Stimulated activated CD4-positive, alpha-beta T cell treated with anti-CD3 and anti-CD28 coated beads, Interleukin-4, amount 100 ng/mL, for 1 hour (primary cell): ENCODE measurements around the gene EXOC8.

ENCODE experiments used
- DNase-seq: peaks from one replicate; pipeline ENCODE4 v3.0.0-alpha.2; 2020

EXOC8 gene, protein sequence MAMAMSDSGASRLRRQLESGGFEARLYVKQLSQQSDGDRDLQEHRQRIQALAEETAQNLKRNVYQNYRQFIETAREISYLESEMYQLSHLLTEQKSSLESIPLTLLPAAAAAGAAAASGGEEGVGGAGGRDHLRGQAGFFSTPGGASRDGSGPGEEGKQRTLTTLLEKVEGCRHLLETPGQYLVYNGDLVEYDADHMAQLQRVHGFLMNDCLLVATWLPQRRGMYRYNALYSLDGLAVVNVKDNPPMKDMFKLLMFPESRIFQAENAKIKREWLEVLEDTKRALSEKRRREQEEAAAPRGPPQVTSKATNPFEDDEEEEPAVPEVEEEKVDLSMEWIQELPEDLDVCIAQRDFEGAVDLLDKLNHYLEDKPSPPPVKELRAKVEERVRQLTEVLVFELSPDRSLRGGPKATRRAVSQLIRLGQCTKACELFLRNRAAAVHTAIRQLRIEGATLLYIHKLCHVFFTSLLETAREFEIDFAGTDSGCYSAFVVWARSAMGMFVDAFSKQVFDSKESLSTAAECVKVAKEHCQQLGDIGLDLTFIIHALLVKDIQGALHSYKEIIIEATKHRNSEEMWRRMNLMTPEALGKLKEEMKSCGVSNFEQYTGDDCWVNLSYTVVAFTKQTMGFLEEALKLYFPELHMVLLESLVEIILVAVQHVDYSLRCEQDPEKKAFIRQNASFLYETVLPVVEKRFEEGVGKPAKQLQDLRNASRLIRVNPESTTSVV

DNA sequence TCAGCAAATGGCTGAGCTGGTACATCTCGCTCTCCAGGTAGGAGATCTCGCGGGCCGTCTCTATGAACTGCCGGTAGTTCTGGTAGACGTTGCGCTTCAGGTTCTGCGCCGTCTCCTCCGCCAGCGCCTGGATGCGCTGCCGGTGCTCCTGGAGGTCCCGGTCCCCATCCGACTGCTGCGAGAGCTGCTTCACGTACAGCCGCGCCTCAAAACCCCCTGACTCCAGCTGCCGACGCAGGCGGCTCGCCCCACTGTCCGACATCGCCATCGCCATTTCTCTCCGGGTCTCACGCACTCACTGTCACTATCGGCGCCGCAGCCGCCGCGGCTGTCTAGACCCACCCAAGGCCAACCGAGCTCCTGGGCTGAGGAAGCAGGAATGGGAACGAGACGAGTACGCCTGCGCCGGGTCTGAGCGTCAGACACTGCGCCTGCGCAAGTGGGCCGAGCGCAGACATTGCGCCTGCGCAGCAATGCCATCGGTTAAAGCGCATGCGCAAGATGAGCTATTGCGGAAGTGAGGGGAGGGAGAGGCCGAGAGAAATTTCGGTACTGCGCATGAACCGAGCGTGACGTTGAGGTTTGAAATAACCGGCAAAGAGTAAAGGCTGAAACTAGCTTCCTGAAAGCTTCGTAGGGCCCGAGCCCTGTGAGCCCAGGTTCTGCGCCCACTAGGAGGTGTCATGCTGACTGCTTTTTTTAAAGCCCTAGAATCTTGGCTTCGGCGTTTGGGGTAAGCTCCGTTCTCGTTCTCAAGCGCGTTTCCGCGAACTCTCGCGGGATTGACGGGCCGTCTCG is at the start of gene EXOC8:
TSS of gene EXOC8 (minus strand) at position 381 of the 798 bp plus-strand sequence. CDS start at position 274, 107 bp downstream.
- peak; percentile 95 for DNase-seq

DNA sequence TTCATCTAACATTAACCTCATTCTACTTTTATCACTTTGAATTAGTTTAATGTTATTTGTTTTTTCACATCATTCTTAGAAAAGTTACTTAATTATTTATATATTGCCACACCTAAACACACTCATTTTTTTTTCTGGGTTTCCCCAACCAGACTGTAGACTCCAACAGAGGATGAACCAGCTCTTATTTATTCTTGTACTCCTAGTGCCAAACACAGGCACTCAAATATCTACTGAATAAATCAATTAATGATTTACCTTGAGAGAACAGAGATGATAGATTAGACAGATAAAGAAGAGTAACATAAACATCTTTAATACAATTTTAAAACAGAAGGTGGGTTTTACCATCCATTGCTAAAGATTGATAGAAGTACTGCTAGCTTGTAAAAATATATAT is 48.8 kb upstream of the EXOC8 start:
- DNase-seq = no peak

DNA sequence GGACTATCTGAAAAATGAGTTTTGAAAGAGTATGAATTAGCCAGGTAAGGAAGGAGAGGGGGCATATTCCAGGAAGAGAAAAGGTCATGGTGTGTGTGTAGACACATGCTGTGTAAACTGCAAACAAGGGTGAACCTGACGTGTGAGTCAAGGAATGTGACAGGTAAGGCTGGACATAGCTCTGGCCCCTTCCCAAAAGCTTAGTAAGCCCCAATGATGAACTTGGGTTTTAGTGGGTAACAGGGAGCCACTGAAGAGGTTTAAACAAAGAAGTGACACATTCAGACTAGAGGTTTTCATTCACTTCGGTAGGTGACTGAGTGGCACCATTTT is 47.7 kb upstream of the EXOC8 start:
- no peak for DNase-seq

DNA sequence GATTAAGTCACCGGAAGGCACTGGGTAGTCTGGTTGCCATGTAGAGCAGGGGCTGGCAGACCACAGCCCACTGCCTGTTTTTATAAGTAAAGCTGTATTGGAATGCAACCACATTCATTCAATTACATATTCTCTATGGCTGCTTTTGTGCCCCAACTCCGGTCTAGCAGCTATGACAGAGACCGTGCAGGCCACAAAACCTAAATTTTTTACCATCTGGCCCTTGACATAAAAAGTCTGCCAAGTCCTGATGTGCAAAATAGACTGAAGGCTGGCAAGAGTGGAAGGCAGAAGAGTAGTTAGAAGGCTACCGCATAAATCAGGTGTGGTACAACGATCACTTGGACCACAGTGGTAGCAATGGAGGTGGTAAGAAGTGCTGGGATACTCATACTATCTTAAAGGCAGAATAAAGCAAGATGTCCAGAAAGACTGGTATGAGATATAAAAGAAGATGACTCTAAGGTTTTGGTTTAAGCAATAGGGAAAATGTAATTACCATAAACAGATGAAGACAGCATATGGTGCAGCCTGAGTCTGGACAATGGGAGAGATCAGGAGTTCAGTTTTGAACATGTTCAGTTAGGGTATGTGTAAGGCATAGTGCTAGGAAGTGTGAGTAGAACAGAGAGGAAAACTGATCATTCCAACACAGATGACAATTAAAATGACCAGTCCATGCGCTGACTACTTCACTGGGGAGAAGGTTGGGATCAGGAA is 47.2 kb upstream of the EXOC8 start:
- DNase-seq = no peak

DNA sequence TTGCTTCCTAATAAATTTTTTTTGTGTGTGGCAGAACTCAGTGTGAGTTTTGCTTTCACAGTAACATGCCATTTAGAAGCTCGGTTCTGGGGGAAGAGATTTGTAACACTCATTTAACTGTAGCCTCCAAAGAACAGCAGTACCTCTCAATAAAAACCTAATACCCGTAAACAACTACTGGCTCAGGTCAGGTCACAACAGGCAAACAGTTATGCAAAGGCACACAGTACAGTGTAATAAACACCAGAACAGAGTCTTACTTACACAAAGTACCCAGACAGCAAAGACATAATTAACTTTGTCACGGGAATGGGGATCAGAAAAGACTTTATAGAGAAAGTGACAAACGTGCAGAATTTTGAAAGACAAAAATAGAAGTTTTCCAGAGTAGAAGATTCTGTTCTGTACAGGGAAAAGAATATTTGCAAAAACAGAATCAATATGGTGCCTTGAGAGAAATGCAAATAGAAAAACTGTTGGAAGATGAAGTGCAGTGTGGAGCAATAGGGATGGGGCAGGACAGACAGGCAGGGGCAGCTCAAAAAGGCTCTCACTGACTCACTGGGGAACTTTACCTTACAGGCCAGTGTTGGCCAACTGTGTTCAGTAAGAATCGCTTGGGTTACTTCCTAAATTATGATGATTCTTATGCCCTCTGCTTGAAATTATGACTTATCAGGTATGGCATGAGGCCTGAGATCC is 45.7 kb upstream of the EXOC8 start:
- no peak for DNase-seq

DNA sequence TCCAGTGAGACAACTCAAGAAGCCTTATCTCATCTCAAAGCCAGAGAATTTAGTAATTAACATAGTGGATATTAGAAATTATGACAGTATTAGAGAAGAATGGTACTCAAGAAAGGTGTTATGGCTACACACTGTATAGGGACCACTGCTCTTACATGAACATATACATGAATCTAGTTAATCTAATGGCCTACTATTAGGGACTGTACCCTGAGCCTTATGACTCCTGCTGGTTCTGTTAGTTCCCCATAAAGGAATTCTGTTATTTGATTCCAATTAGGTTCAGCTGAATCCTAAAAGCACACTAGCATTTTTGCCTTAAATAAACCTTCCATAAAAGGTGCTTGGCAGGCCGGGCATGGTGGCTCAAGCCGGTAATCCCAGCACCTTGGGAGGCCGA is 44.8 kb upstream of the EXOC8 start:
- no peak for DNase-seq

DNA sequence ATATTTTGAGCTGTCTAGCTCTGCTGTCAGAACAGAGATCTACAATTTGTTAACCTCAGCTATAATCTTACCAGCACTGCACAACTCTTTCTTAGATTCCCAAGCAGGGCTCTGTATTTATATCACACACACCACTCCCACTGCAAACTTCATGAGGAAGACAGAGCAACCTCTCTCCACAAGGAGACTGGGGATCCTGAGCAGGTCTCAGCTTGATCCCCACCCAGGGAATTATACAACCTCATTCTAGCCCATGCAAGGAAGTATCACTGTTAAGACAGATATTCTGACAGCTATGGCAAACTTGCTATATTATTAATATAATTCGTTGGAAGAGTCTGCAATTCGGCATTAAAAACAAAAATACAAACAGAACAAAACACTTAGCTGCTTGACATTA is 44.1 kb upstream of the EXOC8 start:
- no peak for DNase-seq

DNA sequence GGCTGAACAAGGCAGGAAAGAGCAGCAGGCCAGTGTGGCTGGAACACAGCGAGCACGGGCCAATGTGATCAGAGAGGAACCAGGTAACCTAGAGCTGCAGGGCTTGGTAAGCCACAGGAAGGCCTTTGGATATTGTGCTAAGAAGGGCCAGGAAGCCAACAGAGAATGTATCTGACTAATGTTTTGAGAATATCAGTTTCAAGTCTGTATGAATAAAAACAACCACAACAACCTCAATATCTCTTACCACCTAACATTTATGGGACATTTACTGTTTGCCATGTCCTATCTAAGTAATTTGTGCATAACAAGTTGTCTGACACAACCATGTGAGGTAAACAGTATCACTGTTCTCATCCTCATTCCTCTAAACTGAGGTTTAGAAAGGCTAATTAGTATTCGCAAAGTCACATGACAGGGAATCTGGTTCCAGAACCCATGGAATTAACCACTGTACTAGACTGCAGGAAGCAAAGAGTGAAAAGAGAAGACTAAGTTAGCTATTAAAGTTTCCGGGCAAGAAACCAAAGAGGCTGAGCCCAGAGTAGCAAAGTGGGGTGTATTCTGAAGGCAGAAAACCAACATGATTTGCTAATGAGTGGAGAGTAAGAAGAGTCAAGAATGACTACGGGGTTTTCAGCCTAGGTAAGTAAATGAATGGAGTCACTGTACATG is 39.4 kb upstream of the EXOC8 start:
- DNase-seq = no peak

DNA sequence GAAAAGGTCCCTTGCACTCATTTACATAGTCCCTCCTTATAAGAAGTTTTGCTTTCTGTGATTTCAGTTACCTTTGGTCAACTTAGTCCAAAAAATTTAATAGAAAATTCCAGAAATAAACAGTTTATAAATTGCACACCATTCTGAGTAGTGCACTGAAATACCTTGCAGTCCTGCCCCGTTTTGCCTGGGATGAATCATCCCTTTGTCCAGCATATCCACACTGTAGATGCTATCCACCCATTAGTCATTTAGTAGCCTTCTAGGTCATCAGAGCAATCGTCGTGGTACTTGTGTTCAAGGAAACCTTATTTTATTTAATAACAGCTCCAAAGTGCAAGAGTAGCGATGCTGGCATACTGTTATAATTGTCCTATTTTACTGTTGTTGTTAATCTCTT is 38.4 kb upstream of the EXOC8 start:
- DNase-seq = no peak

DNA sequence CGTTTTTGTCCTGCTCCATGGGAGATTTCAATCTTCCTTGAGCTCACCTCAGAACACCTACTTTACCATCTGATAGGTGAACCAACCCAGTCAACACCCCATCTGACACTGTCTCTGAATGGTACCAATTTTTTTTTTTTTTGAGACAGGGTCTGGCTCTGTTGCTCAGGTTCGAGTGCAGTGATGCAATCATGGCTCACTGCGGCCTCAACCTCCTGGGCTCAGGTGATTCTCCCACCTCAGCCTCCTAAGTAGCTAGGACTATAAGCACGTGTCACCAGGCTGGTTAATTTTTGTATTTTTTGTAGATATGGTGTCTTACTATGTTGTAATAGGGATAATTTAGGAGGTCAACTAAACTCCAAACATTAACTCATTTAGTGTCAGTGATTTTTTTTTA is 36.7 kb upstream of the EXOC8 start:
- no peak for DNase-seq

DNA sequence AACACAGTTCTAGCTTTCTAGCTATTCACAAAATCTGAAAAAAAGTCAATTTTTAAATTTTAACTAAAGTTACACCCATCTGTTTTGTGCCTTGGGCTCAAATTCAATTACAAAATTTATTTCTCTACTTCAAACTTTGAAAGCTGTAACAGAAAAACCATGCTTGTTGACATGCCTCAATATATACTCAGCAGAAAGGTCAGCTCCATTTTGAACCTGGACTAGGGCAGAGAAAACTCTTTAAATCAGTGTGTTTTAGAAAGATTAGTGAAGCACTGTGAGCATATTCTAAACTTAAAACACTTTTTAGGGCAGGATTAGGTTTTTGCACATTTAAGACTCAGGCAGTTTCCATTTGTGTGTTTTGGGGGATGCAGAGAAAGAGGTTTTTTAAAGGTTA is 34.8 kb upstream of the EXOC8 start:
- no peak for DNase-seq

DNA sequence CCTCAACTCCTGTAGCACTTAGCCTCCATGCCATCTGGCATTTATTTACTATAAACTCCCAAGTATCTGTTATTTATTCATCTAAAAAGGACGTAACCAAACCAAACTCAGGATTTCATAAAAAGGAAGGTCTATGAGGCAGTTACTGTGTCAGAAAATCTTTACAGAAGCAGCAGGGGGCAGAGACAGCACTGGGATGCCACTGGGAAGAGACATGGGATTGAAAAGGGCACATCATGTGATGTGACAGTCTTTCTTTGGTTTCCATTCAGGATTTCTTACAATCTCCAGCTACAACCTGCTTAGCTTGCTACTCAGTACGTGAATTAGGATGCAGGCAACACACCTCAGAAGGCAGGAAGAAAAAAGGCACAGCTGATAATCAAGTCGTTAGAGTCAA is 31.6 kb upstream of the EXOC8 start:
- DNase-seq = no peak

DNA sequence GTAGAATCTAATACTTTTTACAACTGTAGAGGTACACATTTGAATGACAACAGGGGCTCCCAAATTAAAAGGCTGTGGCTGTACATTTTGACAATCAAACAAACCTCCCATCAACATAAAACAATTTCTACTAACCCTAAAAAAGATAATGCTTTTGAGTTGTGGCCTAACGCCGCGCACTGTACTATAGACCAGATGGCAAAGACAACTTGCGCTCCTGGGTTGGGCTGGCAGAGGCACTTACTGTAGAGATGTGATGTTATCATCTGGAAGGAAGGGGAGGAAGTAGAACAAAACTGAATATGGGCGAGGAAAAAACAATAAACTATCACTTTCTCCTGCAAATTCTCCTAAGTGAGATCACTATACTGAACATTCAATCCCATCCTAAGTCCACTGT is 26.5 kb upstream of the EXOC8 start:
- no peak for DNase-seq

DNA sequence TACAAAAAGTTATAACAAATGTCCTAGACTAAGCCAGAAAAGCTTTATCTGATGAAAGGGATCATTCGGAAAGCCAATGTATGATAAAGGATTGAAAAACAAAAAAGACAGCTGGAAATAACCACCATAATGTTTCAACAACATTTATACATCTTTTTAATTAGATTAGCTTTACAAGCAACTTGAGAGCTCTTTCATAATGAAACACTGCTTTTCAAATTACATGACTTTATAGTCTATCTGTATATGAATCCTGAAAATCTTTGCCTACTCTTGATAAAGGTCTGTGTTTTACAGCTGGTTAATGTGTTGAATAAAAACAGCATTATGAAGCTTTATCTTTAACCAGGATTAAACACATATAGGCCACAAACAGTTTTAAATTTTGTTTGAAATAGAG is 26.0 kb upstream of the EXOC8 start:
- no peak for DNase-seq

DNA sequence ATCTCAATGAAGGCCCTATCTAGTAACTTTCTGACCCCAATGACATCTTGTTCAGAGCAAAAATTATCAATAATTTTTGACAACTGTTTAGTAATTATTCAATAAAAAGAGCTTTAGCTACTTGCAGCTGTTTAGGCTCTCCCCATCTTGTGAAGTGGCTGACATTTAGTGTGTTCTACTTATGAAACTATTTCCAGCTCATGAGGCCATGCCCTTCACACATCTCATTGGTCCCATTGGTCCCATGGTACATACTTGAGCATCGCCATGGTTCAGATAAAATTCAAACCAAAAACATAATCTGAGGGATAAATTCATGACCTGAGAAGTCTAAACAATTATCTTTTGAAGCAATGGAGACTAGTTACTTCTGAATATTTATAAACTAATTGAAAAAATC is 24.7 kb upstream of the EXOC8 start:
- no peak for DNase-seq

DNA sequence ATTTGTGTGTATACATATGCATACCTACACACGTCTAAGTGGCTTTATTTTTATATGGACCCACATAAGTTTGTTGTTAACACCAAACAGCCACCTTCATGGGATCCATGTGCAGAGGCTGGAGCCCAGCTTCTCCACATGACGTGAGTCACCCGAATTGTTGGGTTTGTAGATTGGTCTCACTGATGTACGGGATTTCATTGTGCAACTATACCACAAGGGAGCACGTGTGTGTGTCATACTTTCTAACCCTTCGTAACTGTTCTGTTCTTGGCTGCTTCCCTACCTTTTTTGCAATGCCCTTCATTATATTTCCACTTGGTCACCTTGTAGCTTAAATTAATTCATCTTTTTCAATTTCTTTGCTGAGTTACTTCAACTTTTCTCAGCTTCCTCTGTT is 21.5 kb upstream of the EXOC8 start:
- DNase-seq = no peak

DNA sequence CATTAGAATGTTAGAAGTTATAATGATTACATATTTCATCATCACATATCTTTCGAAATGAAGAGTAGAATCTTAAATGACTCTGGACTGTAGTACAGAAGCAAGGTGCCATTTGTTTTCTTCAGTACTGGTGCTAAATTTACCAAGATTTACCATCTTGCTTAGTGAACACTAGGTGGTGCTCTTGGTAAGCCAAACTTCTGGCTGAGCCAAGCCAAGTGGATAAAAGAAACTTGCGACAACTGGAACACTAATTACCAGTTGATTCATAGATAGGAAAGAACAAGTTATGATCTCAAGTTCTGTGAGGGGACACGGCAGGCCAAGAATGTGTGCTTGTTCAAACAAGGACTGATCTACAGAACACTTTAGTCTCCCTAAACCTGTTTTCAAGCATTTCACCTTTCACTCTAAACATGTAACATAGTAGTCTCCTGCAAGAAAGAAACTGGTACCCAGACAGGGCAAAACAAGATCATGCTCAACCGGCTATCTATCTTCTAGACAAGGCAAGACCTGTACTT is 20.2 kb upstream of the EXOC8 start:
- no peak for DNase-seq

DNA sequence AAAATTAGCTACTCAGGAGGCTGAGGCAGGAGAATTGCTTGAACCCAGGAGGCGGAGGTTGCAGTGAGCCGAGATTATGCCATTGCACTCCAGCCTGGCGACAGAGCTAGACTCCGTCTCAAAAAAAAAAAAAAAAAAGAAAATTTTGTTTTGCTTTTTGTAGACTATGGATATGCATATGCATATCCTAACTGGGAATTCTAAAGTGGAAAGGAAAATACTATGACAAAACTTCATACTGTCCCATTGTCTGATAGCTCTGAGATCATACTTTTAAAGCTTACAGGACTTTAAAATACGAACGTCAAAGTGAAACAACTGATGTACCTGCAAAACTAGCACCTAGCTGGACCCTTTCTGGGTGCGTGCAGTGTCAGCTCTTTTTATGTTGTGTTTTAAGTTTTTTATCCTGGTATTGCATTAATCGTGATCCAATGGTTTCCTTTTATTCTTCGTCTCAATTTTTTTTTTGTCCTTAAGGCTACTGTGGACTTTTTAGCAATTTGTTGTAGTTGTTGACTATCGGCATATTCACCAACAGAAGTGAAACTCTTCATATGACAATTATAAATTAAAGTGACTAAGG is 19.6 kb upstream of the EXOC8 start:
- DNase-seq = no peak

DNA sequence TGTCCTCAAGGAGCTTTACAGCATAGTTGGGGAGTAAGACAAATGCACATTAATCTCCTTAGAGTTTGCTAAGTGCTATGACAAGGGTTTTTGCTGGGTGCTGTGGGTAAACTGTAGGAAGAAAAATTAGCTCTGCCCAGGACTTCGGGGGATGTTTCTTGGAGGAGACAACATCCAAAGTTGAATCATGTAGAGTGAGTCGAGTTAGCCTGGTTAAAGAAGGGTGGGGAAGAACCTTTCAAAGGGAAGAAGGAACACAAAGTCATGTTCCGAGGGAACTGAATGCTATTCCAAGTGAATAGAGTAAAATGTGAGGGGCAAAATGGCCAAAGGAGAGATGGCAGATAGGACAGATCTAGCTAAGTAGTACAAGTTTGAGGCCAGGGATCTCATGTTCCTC is 17.5 kb upstream of the EXOC8 start:
- no peak for DNase-seq

DNA sequence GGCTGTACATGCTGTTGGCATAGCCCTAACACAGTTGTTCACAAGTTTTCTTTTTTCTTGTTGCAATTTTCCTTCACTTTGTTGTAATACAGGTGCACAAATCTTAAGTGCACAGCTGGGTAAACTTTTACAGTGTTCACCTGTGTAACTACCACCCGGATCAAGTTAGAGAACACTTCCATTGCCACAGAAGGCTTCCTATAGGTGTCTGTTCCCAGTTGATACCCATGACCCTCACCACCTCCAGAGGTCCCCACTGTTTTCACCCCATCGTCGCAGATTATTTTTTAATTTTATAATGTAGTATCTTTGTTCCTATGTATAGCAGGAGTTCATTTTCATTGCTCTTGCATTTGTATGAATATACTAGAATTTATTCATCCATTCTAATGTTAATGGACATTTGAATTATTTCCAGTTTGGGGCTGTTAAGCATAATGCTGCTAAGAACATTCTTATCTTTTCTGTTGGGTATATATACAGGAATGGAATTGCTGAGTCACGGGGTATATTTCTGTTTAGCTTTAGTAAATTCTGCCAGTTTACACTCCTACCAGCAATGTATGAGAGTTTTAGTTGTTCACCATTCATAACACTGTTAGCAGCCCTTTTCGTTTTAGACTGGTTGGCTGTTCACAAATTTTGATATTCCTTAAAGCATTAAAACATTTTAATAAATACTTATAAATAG is 16.8 kb upstream of the EXOC8 start:
- DNase-seq = no peak

DNA sequence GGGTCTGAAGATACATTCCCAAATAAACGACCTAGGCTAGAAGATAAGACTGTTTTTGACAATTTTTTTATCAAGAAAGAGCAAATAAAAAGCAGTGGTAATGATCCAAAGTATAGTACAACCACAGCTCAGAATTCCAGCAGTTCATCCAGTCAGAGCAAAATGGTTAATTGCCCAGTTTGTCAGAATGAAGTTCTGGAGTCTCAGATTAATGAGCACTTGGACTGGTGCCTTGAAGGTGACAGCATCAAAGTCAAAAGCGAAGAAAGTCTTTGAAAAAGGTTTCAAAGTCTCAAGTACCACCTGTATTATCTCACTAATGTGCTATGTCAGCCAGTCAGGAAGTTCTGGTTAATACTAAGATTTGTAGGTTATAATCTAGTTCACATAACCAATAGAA is 15.4 kb upstream of the EXOC8 start:
- DNase-seq = no peak
